ENCODE results near the gene NREP.

The NREP gene

GRCh38 chr5:111691508-111691907 lies 65.5 kb downstream of the NREP start:
- DNase-seq (ENCODE audit: insufficient read length, low spot score) (no peak), FAIRE-seq (no peak)
- no peak for TF ChIP-seq CTCF (IDR thresholded peaks at IDR 0.05; ENCODE audit: insufficient read depth, missing control alignments)

- no peak for TF ChIP-seq CTCF (IDR thresholded peaks at IDR 0.05; ENCODE audit: insufficient read depth, missing control alignments)
- no peak for DNase-seq (ENCODE audit: insufficient read length, low spot score)
- FAIRE-seq, result no peak
Observed at GRCh38 chr5:111689357-111689935, 67.5 kb downstream of the NREP start.

- FAIRE-seq (no peak), DNase-seq (ENCODE audit: insufficient read length, low spot score) (no peak)
- peak; percentile 37 for TF ChIP-seq CTCF (IDR thresholded peaks at IDR 0.05; ENCODE audit: insufficient read depth, missing control alignments)
Observed at GRCh38 chr5:111685969-111686368, 71.0 kb downstream of the NREP start.

- no peak for TF ChIP-seq CTCF (IDR thresholded peaks at IDR 0.05; ENCODE audit: insufficient read depth, missing control alignments)
- DNase-seq (ENCODE audit: insufficient read length, low spot score) (no peak), FAIRE-seq (no peak)
Observed at GRCh38 chr5:111682641-111683040, 74.4 kb downstream of the NREP start.

GRCh38 chr5:111682121-111682520 lies 74.9 kb downstream of the NREP start:
- DNase-seq (ENCODE audit: insufficient read length, low spot score) (no peak), FAIRE-seq (no peak)
- no peak for TF ChIP-seq CTCF (IDR thresholded peaks at IDR 0.05; ENCODE audit: insufficient read depth, missing control alignments)

GRCh38 chr5:111681414-111682120 lies 75.4 kb downstream of the NREP start:
- TF ChIP-seq CTCF (IDR thresholded peaks at IDR 0.05; ENCODE audit: insufficient read depth, missing control alignments), result no peak
- FAIRE-seq (no peak), DNase-seq (ENCODE audit: insufficient read length, low spot score) (no peak)

GRCh38 chr5:111680737-111681413 lies 76.1 kb downstream of the NREP start:
- no peak for TF ChIP-seq CTCF (IDR thresholded peaks at IDR 0.05; ENCODE audit: insufficient read depth, missing control alignments)
- FAIRE-seq (no peak), DNase-seq (ENCODE audit: insufficient read length, low spot score) (no peak)
